Vagina (tissue), 2 donors: Measurements from ENCODE around the gene FOXN1. TPM values are rescaled to one million over a fixed set of nuclear protein-coding genes. Genes with fewer than 3 reads are reported as not detected.

ENCODE experiments used
- DNase-seq, 2 donors: peaks; one replicate each; pipeline ENCODE4 v3.0.0-alpha.2; 2017; ENCODE audit errors: extremely low spot score in 2 of 2
- H3K27ac ChIP-seq: fragments of 200-600 bp; sonication (generic); one replicate; pipeline ENCODE4 v1.5.1; 2019
- H3K27me3 ChIP-seq: fragments of 200-600 bp; sonication (generic); one replicate; pipeline ENCODE4 v1.5.1; 2019
- H3K36me3 ChIP-seq, 2 donors: fragments of 200-600 bp; sonication (generic); one replicate each; pipeline ENCODE4 v1.5.1; 2017 to 2019
- H3K4me1 ChIP-seq: fragments of 200-600 bp; sonication (generic); one replicate; pipeline ENCODE4 v1.5.1; 2019
- H3K4me3 ChIP-seq, 2 donors: fragments of 200-600 bp; sonication (generic); 1 replicate in 1 of 2; 2 replicates in 1 of 2; pipeline ENCODE4 v1.5.1; 2016 to 2019
- H3K9me3 ChIP-seq: fragments of 200-600 bp; sonication (generic); one replicate; pipeline ENCODE4 v1.5.1; 2019
- CTCF ChIP-seq, 3 experiments: fragments of 450-650 bp in 2 of 3; fragments of 200-600 bp in 1 of 3; sonication (generic) in 1 of 3; IDR thresholded peaks; one replicate each; pipeline ENCODE4 v1.5.1; 2017 to 2019; ENCODE audit warnings: antibody characterized with exemption in 3 of 3, mild to moderate bottlenecking in 2 of 3, moderate library complexity in 2 of 3
- POLR2A ChIP-seq, 2 donors: fragments of 450-650 bp; IDR thresholded peaks; one replicate each; pipeline ENCODE4 v1.6.1; 2017; ENCODE audit warnings: antibody characterized with exemption in 2 of 2, mild to moderate bottlenecking in 2 of 2, moderate library complexity in 2 of 2
- POLR2AphosphoS5 ChIP-seq, 2 donors: sonication (generic); formaldehyde crosslinking; IDR thresholded peaks; one replicate each; pipeline ENCODE4 v1.9.0; 2017; ENCODE audit warnings: antibody characterized with exemption in 2 of 2, mild to moderate bottlenecking in 2 of 2, low read depth in 1 of 2; ENCODE audit not compliant: insufficient read depth in 1 of 2
- intact Hi-C: fragments of 100-400 bp; cut with DNase I; formaldehyde crosslinking; loops from one replicate; pipeline ENCODE4 v1.15.1; 2023
- total RNA-seq: library from RNA; depleted of rRNA; stranded (reverse); fragments of >200 nt; gene quantifications from one replicate; pipeline ENCODE4 v1.2.3, GENCODE V29; 2016

Gene FOXN1
- total RNA-seq, 1 donor from 2014 or later = 3.4 TPM

- no peak for TF ChIP-seq CTCF (IDR thresholded peaks at IDR 0.05)
- H3K4me1 ChIP-seq = peaks cover 19% of the 10 kb centered on the region
- no peaks in the 10 kb centered on the region for H3K36me3 ChIP-seq
- H3K9me3 ChIP-seq = no peaks in the 10 kb centered on the region
- no peak overlapping the region for H3K4me3 ChIP-seq
- DNase-seq = no peak
- H3K27ac ChIP-seq = no peak overlapping the region
- intact Hi-C loops = no loop called here
- no peaks in the 10 kb centered on the region for H3K27me3 ChIP-seq
Observed at GRCh38 chr17:28534740-28535375, 28.7 kb downstream of the FOXN1 start.

GRCh38 chr17:28536532-28537218 is 30.5 kb downstream of the FOXN1 start:
- H3K27me3 ChIP-seq = no peaks in the 10 kb centered on the region

GRCh38 chr17:28537219-28537610 is 31.1 kb downstream of the FOXN1 start:
- H3K27ac ChIP-seq = no peak overlapping the region
- no peak for DNase-seq
- intact Hi-C loops = no loop called here
- no peaks in the 10 kb centered on the region for H3K36me3 ChIP-seq
- no peaks in the 10 kb centered on the region for H3K9me3 ChIP-seq
- TF ChIP-seq CTCF (IDR thresholded peaks at IDR 0.05) (no peak), POLR2AphosphoS5 (IDR thresholded peaks at IDR 0.05; ENCODE audit: insufficient read depth in 1 of 2, low read depth in 1 of 2) (no peak), POLR2A (IDR thresholded peaks at IDR 0.05) (no peak)
- no peaks in the 10 kb centered on the region for H3K27me3 ChIP-seq
- no peak overlapping the region for H3K4me3 ChIP-seq
- peaks cover 13% of the 10 kb centered on the region for H3K4me1 ChIP-seq

More at GRCh38 chr17:28536532-28537218, 30.5 kb downstream of the FOXN1 start:
- TF ChIP-seq POLR2A (IDR thresholded peaks at IDR 0.05) = no peak
- TF ChIP-seq POLR2AphosphoS5 (IDR thresholded peaks at IDR 0.05; ENCODE audit: insufficient read depth in 1 of 2, low read depth in 1 of 2) = no peak
- no peak for TF ChIP-seq CTCF (IDR thresholded peaks at IDR 0.05)
- Histone ChIP-seq H3K4me3 (no peak overlapping the region), H3K27ac (no peak overlapping the region), H3K9me3 (no peaks in the 10 kb centered on the region), H3K36me3 (no peaks in the 10 kb centered on the region), H3K4me1 (peaks cover 18% of the 10 kb centered on the region)
- intact Hi-C loops = loop anchor here (1.0 kb wide), 1 partner anchor 45 kb away; no protein-coding TSS in a partner anchor
- no peak for DNase-seq

- Histone ChIP-seq H3K27ac (no peak overlapping the region), H3K9me3 (no peaks in the 10 kb centered on the region), H3K27me3 (no peaks in the 10 kb centered on the region), H3K36me3 (no peaks in the 10 kb centered on the region), H3K4me1 (peaks cover 4% of the 10 kb centered on the region), H3K4me3 (no peak overlapping the region)
- intact Hi-C loops = no loop called here
- DNase-seq = no peak
- TF ChIP-seq CTCF (IDR thresholded peaks at IDR 0.05) (no peak), POLR2A (IDR thresholded peaks at IDR 0.05) (no peak), POLR2AphosphoS5 (IDR thresholded peaks at IDR 0.05; ENCODE audit: insufficient read depth in 1 of 2, low read depth in 1 of 2) (no peak)
Observed at GRCh38 chr17:28538296-28538895, 32.2 kb downstream of the FOXN1 start.

GRCh38 chr17:28540231-28540630 is 34.1 kb downstream of the FOXN1 start:
- Histone ChIP-seq H3K36me3 (no peaks in the 10 kb centered on the region), H3K4me1 (no peaks in the 10 kb centered on the region), H3K27me3 (no peaks in the 10 kb centered on the region), H3K27ac (no peak overlapping the region), H3K4me3 (no peak overlapping the region), H3K9me3 (no peaks in the 10 kb centered on the region)
- DNase-seq = no peak
- TF ChIP-seq CTCF (IDR thresholded peaks at IDR 0.05) = no peak
- no peak for TF ChIP-seq POLR2A (IDR thresholded peaks at IDR 0.05)
- TF ChIP-seq POLR2AphosphoS5 (IDR thresholded peaks at IDR 0.05; ENCODE audit: insufficient read depth in 1 of 2, low read depth in 1 of 2) = no peak
- intact Hi-C loops = no loop called here
